Lower leg skin (tissue), 4 donors: Measurements from ENCODE around the gene SPC24. TPM values are rescaled to one million over a fixed set of nuclear protein-coding genes. Genes with fewer than 3 reads are reported as not detected.
A peak's percentile ranks its signal among the peaks of the same experiment; 100 is the strongest.

ENCODE experiments used
- DNase-seq, 2 donors: peaks; one replicate each; pipeline ENCODE4 v3.0.0-alpha.2; 2019; ENCODE audit warnings: low spot score in 2 of 2
- H3K4me3 ChIP-seq: fragments of 200-600 bp; sonication (generic); 2 replicates; pipeline ENCODE4 v1.5.1; 2017; ENCODE audit warnings: mild to moderate bottlenecking, low read depth; ENCODE audit not compliant: poor library complexity, severe bottlenecking
- POLR2A ChIP-seq, 2 donors: fragments of 450-650 bp; IDR thresholded peaks; one replicate each; pipeline ENCODE4 v1.6.1; 2016 to 2017; ENCODE audit warnings: antibody characterized with exemption in 2 of 2, mild to moderate bottlenecking in 1 of 2, moderate library complexity in 1 of 2
- WGBS, 2 donors: methylation state at CpG; one replicate each; pipeline ENCODE4 v1.1.5; 2018; 5-methylcytosine and 5-hydroxymethylcytosine counted together
- intact Hi-C: fragments of 100-400 bp; cut with DNase I; formaldehyde crosslinking; loops from one replicate; pipeline ENCODE4 v1.15.0; 2023; ENCODE audit warnings: low total_unique reads
- total RNA-seq, 4 donors: library from RNA; depleted of rRNA; stranded (reverse); fragments of >200 nt; gene quantifications; one replicate each; pipeline ENCODE4 v1.1.0, GENCODE V29; 2016
- TF ChIP-seq, protein P1 (sequence below), 3 donors: fragments of 450-650 bp; IDR thresholded peaks; one replicate each; pipeline ENCODE4 v1.5.1; 2016; ENCODE audit warnings: antibody characterized with exemption in 3 of 3, mild to moderate bottlenecking in 3 of 3, moderate library complexity in 2 of 3

SPC24 gene
- total RNA-seq, 4 donors from 2014 or later: 0.17 to 8.5 (median 0.82) TPM

DNA sequence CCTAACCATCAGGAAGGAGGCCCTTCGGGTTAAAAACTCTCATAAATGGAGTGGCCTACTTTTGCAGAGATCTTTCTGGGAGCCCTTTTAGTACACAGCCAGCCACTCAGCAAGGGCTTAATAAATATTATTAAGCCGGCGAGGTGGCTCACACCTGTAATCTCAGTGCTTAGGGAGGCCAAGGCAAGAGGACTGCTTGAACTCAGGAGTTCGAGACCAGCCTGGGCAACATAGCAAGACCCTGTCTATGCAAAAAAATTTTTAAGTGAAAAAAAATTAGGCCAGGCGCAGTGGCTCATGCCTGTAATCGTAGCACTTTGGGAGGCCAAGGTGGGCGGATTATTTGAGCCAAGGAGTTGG, 42.6 kb upstream of the SPC24 start:
- intact Hi-C loops: no loop called here
- WGBS, 2 donors: 64 to 74% methylated on average over 7 of the region's 7 CpGs
- H3K4me3 ChIP-seq: no peak overlapping the region
- no peak for DNase-seq
- TF ChIP-seq, protein P1, sequence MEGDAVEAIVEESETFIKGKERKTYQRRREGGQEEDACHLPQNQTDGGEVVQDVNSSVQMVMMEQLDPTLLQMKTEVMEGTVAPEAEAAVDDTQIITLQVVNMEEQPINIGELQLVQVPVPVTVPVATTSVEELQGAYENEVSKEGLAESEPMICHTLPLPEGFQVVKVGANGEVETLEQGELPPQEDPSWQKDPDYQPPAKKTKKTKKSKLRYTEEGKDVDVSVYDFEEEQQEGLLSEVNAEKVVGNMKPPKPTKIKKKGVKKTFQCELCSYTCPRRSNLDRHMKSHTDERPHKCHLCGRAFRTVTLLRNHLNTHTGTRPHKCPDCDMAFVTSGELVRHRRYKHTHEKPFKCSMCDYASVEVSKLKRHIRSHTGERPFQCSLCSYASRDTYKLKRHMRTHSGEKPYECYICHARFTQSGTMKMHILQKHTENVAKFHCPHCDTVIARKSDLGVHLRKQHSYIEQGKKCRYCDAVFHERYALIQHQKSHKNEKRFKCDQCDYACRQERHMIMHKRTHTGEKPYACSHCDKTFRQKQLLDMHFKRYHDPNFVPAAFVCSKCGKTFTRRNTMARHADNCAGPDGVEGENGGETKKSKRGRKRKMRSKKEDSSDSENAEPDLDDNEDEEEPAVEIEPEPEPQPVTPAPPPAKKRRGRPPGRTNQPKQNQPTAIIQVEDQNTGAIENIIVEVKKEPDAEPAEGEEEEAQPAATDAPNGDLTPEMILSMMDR (IDR thresholded peaks at IDR 0.05): no peak
- no peak for TF ChIP-seq POLR2A (IDR thresholded peaks at IDR 0.05)

DNA sequence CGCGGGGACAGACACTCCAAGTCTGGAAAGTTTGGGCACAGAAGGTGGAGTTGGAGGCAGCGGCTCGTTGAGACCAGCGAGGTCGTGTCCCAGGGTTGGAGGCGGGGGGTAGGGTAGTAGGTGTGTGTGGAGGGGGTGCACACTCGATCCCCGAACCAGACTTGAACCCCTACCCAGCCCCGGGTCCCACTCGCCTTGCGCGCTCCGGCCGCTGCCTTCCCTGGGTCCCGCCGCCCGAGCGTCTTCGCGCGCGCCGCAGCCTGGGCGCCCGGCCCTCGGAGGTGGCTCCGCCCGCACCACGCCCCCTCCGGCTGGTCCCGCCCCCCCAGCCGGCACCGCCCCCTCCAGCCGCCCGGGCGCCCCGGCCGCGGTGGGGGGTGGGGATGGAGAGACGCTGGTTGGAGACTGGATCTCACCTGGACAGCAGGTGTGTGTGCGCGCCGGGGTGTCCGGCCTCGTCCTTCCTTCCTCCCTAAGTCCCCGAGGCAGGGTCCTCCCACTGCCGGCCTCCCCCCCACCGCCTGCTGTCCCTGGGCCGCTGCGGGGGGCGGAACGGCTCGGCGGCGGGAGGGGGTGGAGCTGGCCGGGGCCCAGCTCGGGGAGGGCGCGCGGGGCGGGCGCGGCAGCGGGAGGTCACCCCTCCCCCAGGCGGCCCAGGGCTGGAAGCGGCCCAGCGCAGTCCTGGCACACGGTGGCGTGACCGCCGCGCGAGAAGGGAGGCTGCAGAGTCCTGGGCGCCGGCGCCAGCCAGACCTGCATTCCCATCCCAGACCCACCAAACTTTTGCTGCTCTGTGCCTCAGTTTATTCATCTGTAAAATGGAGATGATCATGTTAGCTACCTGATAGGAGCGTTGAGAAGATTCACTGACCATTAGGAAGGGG, 42.0 kb upstream of the SPC24 start, which contains the start of gene KANK2:
Gene KANK2, minus strand, starts transcription at position 255 of the 884 bp plus-strand sequence. CDS start 3,034 bp downstream, outside the sequence.
- H3K4me3 ChIP-seq: peak within 1 kb of the TSS; percentile 76
- DNase-seq: peak; percentile 64 to 95
- WGBS, 2 donors: 1 to 3% methylated on average over 19 to 50 of the region's 78 CpGs
- intact Hi-C loops: no loop called here
- TF ChIP-seq POLR2A (IDR thresholded peaks at IDR 0.05): no peak

DNA sequence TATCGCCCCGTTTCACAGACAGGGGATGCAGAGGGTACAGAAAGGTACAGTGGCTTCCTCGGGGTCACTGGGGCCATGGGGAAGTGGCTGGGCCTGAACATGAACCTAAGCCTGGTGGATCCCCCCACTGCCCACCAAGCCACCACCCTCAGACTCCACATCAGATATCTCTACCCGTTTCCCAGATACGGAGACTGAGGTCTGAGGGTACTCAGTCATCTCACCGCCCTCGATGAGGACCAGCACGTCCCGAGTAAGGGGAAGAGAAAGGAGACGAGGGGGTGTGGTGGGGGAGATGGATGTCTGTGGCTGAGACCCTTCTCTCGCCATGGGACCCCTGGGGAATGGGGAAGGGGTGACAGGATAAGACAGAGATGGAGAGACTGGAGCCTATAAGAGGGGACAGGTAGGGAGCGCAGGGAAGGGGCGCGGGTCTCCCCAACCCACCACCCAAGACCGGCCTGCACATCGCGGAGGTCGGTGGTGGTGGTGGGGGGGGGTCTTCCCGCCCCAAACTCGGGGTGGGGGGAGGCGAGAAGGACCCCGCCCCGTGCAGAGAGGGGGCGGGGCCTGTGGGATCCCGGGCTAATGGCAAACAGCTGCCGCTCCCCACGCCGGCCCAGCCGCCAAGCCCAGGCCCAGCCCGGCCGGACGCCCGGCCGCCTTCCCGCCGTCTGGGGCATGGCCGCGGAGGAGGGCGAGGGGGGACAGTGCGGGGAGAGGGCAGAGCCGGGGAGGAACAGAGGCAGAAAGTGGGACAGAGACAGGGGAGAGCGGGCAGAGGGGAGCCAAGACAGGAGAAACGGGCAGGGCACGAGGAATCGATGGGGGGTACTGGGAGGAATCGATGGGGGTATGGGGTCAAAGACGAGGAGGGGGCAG, 41.1 kb upstream of the SPC24 start:
- 15% methylated on average over 40 to 45 of the region's 47 CpGs for WGBS, 2 donors
- peak overlapping the region; percentile 76 for H3K4me3 ChIP-seq
- no peak for DNase-seq
- intact Hi-C loops: no loop called here
- no peak for TF ChIP-seq POLR2A (IDR thresholded peaks at IDR 0.05)
- TF ChIP-seq, protein P1 (IDR thresholded peaks at IDR 0.05): no peak

DNA sequence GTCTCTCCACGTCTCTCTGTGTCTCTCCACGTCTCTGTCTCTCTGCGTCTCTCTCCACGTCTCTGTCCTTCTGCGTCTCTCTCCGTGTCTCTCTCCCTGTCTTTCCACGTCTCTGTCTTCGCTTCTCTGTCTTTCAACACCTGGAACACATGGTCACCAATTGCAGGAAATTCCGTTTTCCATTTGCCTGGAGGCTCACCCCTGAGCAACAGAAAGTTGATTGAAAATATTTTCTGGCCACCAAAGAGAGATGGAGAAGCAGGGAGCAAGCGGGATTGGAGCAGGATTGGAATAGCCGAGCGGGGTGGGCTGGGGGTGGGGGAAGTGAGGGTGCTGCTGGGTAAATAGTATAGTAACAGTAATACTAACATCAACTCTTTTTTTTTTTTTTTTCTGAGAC, 40.1 kb upstream of the SPC24 start:
- TF ChIP-seq, protein P1 (IDR thresholded peaks at IDR 0.05): no peak
- TF ChIP-seq POLR2A (IDR thresholded peaks at IDR 0.05): no peak
- WGBS, 2 donors: 66 to 70% methylated on average over 12 of the region's 12 CpGs

DNA sequence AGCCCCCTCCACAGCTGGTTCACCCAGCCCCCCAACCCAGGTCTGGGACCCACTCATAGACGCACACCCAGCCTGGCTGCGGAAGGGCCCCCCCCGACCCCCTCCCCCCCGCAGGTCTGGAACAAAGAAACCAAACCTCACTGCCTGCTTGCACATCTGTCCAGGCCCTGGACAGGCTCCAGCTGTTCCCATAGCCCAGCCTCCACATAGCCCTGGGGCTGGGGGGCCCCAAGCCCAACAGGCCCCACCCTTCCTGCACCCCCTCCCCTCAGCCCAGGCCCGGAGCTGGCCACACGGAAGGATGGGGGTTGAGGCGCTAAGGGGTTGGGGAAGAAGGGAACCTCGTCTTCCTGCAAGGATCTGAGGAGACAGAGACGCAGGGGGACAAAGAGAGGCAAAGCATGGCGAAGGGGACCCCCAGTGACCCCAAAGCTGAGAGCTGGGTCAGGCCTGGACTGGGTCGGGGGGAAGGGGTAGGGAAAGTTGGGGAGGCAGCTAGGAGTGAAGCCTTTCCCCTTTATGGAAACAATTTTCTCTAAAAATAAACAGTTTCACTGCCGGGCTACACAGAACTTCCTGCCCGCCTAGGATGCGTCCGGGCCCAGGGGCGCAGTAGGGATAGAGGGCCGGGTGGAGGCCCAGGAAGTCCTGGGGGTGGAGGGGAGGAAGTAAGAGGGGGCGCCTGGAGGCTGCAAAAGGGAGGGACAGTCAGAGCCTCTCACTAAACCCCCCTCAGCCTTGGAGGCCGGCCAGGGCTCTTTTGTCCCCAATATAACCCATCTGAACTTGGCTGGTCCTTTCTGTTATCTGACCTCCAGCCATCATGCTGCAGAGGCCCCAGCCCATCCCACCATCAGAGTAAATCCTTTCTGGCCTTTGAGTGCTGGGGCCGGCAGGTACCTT, 39.3 kb upstream of the SPC24 start:
- no peak for DNase-seq
- 34 to 36% methylated on average over 15 to 18 of the region's 20 CpGs for WGBS, 2 donors
- H3K4me3 ChIP-seq: peak overlapping the region; percentile 5
- intact Hi-C loops: no loop called here
- no peak for TF ChIP-seq POLR2A (IDR thresholded peaks at IDR 0.05)
- TF ChIP-seq, protein P1 (IDR thresholded peaks at IDR 0.05): no peak

More for the DNA sequence above, 40.1 kb upstream of the SPC24 start:
- intact Hi-C loops: no loop called here
- H3K4me3 ChIP-seq: no peak overlapping the region
- DNase-seq: no peak
